Fibroblast of skin of left quadriceps (primary cell): ENCODE measurements around the gene DDTL.
"Not testable (repeated sequence)": the region's sequence is repeated elsewhere in the genome, so short reads cannot be mapped to it uniquely, and the experiment has no call there.

Experiments used
- DNase-seq, 2 experiments: peaks; one replicate each; pipeline ENCODE4 v3.0.0-alpha.2; 2013; ENCODE audit warnings: low read depth in 2 of 2

DDTL gene

DNA sequence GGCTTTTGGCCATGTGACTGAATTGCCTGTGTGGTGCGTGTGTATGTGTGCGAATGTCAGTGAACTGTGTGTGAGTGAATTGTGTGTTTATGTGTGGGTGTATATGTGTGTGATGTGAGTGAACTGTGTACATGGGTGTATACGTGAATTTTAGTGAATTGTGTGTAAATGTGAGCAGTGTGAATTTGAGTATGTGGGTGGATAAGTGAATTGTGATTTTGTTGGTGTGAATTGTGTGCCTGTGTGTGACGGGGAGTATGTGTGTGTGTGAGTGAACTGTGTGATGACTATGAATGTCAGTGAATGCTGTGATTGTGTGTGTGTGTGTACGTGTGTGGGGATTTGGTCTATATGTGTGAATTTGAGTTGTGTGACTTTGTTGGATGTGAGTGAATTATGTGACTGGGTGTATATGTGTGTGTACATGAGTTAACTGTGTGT lies 3.5 kb downstream of the DDTL start:
- no peak for DNase-seq

DNA sequence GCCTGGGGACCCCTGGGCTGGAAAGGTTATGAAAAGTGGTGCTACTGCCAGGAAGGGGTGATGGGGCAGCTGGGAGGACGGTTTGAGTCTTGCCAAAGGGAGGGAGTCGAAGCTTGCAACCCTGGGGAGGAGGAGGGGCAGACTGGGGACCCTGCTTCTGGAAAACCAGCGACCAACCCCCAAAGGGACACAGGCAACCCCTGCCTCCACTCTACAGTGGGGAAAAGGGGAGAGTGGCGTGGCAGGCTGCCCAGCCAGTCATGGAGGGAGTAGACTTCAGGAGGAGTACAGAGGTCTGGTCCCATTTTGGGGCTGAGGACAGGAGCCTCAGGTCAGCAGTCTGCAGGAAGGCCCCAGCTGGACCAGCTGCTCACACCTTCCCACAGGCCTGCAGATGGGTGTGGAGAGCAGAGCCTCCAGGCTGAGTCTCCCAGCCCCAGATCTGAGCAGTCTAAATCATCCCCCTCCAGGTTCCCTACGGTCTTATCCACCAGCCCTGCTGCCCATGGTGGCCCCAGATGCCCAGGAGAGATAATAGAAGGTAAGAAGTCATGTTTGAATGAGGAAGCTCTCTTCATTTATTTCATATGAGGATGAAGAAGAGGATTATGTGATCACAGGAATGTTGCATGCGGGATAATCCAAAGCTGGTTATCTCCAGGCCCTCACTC lies 4.3 kb downstream of the DDTL start:
- no peak for DNase-seq

GRCh38 chr22:23971927-23972326 lies 5.2 kb downstream of the DDTL start:
- not testable (repeated sequence) for DNase-seq

DNA sequence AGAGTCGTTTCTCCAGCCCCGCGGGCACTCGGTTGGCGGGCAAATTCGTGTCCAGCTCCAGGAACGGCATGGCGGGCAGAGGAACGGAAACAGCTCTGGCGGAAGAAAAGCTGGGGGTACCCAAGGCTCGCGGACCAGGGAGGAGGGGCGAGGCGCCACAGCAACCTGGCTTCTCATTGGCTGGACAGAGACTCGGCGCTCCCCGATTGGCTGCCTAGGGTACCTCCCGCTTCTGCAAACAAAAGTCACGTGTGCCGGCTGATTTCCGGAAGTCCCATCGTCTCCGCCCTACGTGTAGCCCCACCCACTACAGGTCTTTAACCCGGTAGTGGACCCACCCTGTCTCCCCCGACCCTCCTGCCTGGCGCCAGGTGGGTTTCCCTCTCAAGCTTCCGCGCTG lies 7.7 kb downstream of the DDTL start, which contains the start of gene DDT:
Gene DDT (minus strand): TSS at position 97 of the 400 bp plus-strand sequence. CDS start 27 bp downstream, at position 70.
- not testable (repeated sequence) for DNase-seq

DNA sequence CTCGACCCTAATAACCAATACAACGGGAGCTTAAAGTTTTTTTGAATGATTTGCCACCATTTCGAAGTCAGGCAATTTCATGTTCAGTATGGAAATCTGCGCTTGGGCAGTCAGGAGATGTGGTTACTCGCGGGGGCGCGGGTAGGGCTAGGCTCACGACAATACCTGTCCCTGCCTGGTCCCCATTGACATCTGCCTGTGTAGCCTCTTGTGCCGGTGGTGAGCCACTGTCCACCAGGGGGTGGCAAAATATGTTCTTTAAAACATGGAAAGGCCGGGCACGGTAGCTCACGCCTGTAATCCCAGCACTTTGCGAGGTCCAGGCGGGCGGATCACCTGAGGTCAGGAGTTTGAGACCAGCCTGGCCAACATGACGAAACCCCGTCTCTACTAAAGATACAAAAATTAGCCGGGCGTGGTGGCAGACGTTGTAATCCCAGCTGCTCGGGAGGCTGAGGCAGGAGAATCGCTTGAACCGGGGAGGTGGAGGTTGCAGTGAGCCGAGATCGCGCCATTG lies 8.2 kb downstream of the DDTL start:
- not testable (repeated sequence) for DNase-seq

DNA sequence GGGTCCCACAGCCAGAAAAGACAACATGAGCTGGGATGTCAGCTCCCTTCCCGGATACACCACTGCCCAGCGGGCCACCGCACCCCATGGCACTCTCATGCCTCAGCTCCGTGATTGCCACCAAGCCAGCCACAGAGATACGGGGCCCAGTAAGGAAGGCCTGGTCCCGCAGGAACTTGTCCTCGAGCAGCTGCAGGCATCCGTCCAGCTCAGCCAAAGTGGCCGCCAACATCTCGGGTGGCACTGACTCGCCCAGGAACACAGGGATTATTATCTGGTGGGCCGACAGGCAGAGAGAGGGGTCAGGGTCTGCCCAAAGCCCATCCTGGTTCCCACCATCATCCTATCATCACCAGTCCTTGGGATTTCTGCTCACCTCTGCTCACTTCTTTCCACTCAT lies 10.6 kb downstream of the DDTL start:
- not testable (repeated sequence) for DNase-seq

DNA sequence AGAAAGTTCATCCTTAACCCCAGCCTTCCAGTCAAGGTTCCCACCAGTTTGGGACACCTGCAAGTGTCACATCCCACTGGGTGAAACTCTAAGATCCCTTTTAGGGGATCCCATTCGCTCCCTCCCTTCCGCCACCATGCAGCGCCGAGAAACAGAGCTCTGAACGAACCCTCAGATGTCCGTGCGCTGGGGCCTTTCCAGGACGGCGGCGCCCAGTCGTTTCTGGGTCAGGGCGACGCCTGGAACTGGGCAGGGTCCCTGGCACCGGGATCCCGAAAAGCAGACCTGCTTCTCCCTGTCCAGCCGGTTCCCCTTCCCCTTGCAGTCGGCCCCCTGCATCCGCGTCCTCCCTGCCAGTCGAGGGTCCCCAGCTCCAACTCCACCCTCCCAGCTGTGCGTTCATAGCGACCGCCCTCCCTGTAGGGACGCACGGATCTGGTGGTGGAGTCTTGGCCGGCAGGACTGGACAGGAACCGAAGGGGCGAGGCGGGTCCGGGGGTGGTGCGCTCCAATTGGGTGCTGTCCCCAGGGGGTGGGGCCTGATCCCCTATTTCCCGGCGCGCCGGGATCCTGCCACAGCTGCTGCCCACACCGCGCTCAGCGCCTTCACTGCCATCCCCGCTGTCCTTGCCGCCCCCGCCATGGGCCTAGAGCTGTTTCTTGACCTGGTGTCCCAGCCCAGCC lies 13.0 kb downstream of the DDTL start, which contains the start of gene GSTT2:
Gene GSTT2 (plus strand): TSS at position 578 of the 684 bp plus-strand sequence.
- DNase-seq: not testable (repeated sequence)

GRCh38 chr22:23980567-23980966 lies 13.9 kb downstream of the DDTL start:
- not testable (repeated sequence) for DNase-seq

GRCh38 chr22:23984430-23984829 lies 17.7 kb downstream of the DDTL start:
- peak; percentile 1 to 4 for DNase-seq

DNA sequence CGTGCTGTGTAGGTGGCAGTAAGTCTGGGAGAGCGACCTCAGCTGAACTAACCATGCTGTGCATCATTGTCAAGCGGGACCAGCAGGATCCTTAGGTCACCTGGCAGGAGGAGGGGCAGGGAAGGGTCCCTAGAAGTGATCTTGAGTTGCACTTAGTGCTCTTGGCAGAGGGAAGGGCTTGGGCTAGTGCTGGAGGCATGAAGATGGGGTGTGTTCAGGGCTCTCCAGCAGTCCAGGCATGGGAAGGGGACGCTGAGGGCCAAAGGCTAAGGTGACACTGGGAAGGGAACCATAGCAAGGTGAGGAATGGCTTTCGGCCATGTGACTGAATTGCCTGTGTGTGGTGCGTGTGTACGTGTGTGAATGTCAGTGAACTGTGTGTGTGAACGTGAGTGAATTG lies 19.4 kb downstream of the DDTL start:
- not testable (repeated sequence) for DNase-seq

DNA sequence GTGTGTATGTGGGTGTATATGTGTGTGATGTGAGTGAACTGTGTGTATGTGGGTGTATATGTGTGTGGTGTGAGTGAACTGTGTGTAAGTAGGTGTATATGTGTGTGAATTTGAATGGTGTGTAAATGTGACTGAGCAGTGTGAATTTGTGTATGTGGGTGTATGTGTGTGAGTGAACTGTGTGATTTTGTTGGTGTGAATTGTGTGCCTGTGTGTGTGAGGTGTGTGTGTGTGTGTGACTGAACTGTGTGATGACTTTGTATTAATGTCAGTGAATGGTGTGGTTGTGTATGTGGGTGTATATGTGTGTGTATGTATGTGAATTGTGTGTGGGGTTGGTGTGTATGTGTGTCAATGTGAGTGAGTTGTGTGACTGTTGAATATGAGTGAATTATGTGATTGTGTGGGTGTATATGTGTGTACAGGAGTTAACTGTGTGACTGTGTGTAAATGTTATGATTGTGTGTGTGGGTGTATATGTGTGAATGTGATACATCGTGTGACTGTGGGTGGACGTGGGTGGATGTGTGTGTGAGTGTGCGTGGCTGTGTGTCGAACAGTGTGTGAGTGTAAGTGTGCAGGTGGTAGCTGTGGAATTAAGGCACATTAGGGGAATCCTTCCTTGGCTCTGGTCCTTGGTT lies 20.0 kb downstream of the DDTL start:
- DNase-seq: not testable (repeated sequence)

DNA sequence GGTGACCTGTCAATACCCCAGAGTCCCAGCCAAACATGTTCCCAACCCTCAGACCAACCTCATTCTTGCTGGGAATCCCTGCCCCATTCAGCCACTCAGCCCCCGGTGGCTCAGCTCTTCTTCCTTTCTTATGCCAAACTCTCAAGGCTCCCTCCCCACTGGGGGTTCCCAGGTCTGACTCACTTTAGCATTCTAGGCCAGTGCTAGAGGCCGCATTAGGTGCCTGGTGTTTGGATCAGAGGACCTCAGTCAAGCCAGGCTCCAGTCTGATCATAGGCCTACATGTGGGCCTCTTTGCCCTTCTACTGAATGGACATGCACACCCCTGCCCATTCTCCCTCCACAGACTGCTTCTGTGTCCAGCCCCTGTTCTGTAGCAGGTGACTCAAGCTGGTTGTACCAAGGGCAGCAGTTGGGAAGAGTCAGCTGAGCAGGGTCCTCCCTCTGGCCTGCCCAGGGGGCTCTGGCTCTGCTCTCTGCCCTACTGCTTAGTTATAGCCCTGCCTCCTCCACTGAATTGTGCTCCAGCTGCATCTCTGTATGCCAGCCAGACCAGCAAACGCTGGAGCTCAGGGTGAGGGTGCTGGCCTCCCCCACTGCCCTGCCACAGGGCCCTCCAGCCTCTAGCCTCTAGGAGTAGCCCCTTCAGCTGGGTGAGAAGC lies 23.0 kb downstream of the DDTL start:
- DNase-seq: not testable (repeated sequence)

DNA sequence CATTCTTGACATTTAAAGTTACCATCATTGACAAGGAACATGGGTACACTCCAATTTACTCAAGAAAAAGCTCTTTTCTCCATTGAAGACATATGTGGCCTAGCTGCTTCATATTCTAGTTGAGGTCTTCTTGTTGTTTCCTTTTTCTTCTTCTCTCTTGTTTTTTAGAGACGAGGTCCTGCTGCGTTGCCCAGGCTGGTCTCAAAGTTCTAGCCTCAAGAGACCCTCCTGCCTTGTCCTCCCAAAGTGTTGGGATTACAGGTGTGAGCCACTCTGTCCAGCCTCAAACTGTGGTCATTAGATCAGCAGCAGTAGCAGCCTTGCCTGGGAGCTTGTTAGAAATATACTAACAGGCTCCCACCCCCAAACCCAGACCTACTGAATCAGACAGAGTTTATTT lies 26.4 kb downstream of the DDTL start:
- not testable (repeated sequence) for DNase-seq

DNA sequence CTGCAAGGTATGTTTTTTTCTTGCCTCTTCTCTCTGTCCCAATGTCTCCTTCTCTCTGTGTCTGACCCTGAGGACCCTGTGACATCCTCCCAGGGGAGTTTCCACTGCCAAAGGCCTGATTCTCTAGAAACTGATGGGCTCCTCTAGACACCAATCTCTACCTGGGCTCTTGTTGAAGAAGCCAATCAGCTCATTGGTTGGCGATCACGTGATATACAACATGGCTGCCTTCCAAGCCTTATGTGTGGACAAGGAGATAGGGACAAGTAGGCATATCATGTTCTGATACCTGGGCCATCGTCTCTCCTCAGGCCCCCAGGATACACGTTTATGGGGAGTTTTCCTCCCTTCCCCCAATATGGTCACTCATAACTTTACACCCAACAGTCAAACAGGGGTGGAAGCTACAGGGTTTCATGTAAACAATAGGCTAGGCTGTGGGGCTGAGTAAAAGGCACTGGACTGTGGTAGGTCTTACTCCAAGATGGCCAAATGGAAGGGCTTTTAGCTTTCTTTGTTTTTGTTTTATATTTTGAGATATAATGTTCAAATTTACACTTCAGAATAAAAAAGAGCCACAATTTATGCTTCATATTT lies 27.0 kb downstream of the DDTL start:
- DNase-seq: not testable (repeated sequence)

DNA sequence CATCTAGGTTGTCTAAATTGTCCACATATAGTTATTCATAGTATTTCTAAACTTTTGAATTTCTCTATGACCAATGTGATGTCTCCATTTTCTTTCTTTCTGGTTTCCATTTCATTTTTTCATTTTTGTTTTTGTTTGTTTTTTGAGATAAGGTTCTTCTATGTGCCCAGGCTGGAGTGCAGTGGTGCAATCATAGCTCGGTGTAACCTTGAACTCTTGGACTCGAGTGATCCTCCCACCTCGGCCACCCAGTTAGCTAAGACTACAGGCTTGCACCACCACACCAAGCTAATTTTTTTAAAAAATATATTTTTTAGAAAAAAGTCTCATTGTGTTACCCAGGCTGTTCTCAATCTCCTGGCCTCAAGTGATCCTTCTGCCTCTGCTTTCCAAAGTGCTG lies 30.4 kb downstream of the DDTL start:
- no peak for DNase-seq

GRCh38 chr22:23999779-24000178 lies 33.1 kb downstream of the DDTL start:
- not testable (repeated sequence) for DNase-seq

DNA sequence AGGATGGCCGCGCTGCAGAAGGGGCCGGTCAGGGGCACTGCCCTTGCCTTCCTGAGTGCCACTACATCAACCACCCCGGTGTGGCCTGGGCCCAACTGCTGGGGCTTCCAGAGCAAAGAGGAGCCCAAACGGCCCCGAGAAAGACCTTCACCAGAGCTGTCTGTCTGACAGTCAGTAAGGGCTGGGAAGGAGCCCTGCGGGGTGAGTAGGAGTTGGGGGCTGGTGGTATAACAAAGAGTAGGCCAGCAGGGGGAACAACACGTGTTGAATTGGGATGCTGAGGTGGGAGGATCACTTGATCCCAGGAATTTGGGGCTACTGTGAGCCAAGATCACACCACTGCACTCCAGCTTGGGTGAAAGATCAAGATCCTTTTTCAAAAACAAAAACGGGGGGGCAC lies 34.6 kb downstream of the DDTL start:
- DNase-seq: no peak

- no peak for DNase-seq
Observed at GRCh38 chr22:24002272-24002671, 35.6 kb downstream of the DDTL start.

GRCh38 chr22:24002851-24003250 lies 36.2 kb downstream of the DDTL start:
- no peak for DNase-seq

- no peak for DNase-seq
Observed at GRCh38 chr22:24003887-24004286, 37.2 kb downstream of the DDTL start.

DNA sequence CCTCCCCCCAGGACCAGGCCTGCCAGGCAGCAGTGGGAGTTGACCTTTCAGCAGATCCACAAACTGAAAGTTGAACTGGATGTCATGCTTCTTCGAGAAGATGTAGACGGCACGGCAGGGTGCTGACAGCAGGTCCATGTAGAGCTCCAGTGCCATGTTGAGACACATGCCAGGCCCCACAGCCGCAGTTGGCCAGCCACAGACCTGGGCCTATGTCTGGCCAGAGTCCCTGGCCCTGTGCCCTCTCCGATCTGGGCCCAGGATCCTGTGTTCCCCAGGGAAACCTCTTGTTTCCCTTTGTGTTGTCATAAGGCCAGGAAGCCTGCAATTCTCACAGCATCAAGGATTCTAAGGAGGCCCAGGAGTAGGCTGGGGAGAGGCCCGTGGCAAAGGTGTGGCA lies 38.5 kb downstream of the DDTL start, which contains the start of gene GSTT4:
Gene GSTT4 (minus strand): TSS at position 253 of the 400 bp plus-strand sequence. CDS start 97 bp downstream, at position 156.
- no peak for DNase-seq
